HL-60 (cell line): ENCODE data around the gene COL18A1.

Experiments
- CTCF ChIP-seq: IDR thresholded peaks from one replicate; pipeline ENCODE4 v1.5.1; 2011; ENCODE audit warnings: low read length, control low read depth, inconsistent platforms; ENCODE audit not compliant: insufficient read depth
- GABPA ChIP-seq: IDR thresholded peaks from 2 replicates; pipeline ENCODE4 v1.6.1; 2012; ENCODE audit warnings: low read depth
- POLR2AphosphoS5 ChIP-seq: IDR thresholded peaks from 2 replicates; pipeline ENCODE4 v1.6.1; 2012; ENCODE audit warnings: low read depth

- TF ChIP-seq GABPA = no peak
- TF ChIP-seq CTCF = no peak
- no peak for TF ChIP-seq POLR2AphosphoS5
These were observed 77.3 kb downstream of the COL18A1 start for GRCh38 chr21:45481977-45482898.
